MV-4-11 (cell line): Measurements from ENCODE around the gene MEF2B.
"Not testable (repeated sequence)": the region's sequence is repeated elsewhere in the genome, so short reads cannot be mapped to it uniquely, and the experiment has no call there.

Source experiments
- DNase-seq: peaks from one replicate; lab custom pipeline; 2025; lab: John Stamatoyannopoulos, UW

MEF2B gene

GRCh38 chr19:19123386-19123785 lies 46.7 kb downstream of the MEF2B start:
- no peak for DNase-seq

DNA sequence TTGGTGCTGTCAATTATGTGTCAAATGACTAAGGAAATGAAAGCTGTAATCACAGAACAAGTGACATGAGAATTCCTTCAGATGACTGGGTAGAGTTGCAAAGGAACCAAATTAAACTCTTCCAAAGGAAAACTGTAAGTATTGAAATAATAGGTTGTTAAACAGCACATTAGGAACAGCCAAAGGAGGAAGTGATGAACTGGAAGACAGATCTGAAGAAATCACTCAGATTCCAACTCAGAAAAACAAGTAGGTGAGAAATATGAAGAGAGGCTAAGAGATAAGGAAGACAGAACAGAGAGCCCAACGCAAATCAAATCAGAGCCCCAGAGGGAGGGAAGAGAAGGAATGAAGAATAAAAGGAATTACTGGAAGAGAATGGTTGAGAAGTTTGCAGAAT lies 47.2 kb downstream of the MEF2B start:
- no peak for DNase-seq

DNA sequence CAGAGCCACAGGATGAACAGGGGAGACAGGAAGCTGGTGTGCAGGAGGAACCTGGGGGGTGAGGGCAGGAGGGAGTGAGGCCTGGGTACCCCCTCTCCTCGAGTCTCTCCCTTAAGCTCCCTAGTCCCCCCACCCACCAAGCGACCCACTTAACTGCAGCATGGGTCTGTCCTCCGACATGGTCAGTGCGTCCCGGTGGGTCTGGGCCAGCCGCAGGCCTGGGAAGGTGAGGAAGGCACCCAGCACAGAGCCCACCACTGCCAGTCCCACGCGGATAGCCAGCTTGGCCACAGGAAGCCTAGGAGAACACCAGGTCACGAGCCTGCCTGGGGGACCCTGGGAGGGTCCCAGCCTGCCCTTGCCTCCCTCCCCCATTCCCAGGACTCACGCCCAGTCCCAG lies 48.7 kb downstream of the MEF2B start:
- no peak for DNase-seq

DNA sequence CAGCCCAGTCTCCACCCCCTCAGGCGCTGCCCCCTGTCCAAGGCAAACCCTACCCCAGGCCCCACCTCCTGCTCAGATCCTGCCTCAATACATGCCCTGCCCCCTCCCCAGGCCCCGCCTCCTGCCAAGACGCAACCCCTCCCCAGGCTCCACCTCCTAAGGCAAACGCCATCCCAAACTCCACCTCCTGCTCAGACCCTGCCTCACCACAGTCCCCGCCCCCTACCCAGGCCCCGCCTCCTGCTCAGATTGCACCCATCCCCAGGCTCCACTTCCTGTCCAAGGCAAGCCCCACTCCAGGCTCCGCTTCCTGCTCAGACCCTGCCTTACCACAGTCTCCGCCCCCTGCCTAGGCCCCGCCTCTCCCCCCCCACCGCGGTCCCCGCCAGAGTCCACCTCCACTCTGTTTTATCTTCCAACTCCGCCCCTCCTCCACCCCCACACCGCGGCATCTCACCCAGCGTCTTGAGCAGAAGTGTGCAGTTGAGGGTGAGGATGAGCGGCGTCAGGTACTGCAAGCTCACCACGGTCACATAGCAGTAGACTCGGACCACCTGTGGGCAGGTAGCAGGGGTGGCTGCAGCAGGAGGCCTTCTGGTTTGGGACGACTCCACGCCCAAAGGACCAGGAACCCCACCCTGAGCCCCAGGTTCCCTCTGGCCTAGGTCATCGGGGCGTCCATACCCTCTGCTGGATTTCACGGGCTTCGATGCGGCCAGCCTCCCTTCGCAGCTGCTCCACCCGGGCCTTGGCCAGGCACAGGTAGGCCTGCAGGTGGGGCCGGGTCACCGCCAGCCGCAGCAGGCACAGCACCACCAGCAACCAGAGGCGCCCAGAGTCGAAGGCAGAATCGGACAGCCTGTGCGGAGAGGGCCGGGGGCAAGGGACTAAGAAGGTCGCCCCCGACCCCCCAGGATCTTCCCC lies 49.5 kb downstream of the MEF2B start:
- DNase-seq: peak; percentile 43

- no peak for DNase-seq
These were observed 50.5 kb downstream of the MEF2B start for GRCh38 chr19:19119325-19120237.

DNA sequence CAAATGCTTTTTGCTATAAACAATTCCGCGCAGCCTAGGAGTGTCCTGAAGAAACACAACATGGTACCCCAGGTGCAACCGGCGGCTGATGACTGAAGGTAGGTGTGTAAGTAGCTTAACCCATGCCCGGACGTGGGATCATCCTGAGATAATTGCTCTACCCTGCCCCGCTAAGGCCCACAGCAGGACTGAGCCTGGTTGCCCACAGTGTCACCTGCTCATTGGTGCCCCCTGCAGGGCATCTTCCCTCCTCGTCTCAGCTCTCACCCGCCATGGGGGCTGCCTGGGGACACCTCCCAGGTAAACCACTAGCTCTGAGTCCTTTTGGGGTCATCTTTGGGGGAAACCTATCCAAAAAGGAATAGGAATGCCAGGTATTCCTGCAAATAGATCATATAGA lies 54.1 kb downstream of the MEF2B start:
- DNase-seq: no peak

GRCh38 chr19:19113040-19113626 lies 56.9 kb downstream of the MEF2B start:
- DNase-seq: peak; percentile 74

- no peak for DNase-seq
These were observed 58.0 kb downstream of the MEF2B start for GRCh38 chr19:19111967-19112580.

GRCh38 chr19:19111136-19111835 lies 58.8 kb downstream of the MEF2B start:
- no peak for DNase-seq

- no peak for DNase-seq
These were observed 59.5 kb downstream of the MEF2B start for GRCh38 chr19:19110410-19111135.

- DNase-seq: no peak
These were observed 60.5 kb downstream of the MEF2B start for GRCh38 chr19:19109601-19110000.

DNA sequence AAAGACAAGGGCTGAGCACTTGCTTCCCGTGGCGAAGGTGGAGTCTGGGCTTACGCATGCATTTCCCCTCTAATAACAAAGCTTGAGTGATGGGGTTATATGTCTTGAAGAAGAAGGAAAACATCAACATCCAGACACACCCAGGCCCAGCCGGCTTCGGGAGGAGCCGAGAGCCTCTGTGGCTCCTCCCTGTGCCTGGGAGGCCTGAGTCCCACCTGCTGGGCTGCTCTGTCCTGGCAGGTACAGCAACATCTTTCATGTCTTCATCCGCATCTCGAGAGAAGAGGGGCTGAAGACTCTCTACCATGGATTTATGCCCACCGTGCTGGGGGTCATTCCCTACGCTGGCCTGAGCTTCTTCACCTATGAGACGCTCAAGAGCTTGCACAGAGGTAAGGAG lies 62.4 kb downstream of the MEF2B start:
- DNase-seq: no peak

DNA sequence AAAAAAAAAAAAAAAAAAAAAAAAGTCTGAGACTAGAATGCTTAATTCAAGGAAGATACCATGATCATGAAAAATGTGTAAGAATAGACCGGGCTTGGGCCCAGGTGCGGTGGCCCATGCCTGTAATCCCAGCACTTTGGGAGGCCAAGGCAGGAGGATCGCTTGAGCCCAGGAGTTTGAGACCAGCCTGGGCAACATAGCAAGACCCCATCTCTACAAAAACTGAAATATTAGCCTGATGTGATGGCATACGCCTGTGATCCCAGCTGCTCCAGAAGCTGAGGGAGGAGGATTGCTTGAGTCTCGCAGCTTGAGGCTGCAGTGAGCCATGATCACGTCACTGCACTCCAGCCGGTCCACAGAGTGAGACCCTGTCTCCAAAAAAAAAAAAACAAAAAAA lies 63.1 kb downstream of the MEF2B start:
- not testable (repeated sequence) for DNase-seq

DNA sequence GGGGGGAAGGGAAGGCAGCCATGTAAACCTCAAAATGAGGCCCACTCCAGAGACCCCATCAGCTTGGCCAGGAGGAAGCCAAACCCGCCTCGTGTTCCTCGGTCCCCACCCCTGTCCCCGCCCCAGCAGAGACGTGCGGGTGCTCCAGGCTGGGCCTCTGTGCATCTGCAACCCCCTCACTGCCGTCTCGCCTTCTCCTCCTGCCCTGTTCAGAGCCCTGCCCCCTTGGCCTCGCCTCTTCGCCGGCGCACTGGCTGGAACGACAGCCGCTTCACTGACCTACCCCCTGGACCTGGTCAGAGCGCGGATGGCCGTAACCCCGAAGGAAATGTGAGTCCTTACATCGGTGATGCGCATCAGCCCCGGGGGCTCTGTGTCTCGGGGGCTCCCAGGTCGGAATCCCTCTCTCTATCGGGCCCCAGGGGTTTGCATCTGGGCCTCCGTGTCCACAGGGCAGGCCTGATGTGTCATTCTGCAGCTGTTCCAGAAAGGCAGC lies 64.0 kb downstream of the MEF2B start:
- DNase-seq: no peak

DNA sequence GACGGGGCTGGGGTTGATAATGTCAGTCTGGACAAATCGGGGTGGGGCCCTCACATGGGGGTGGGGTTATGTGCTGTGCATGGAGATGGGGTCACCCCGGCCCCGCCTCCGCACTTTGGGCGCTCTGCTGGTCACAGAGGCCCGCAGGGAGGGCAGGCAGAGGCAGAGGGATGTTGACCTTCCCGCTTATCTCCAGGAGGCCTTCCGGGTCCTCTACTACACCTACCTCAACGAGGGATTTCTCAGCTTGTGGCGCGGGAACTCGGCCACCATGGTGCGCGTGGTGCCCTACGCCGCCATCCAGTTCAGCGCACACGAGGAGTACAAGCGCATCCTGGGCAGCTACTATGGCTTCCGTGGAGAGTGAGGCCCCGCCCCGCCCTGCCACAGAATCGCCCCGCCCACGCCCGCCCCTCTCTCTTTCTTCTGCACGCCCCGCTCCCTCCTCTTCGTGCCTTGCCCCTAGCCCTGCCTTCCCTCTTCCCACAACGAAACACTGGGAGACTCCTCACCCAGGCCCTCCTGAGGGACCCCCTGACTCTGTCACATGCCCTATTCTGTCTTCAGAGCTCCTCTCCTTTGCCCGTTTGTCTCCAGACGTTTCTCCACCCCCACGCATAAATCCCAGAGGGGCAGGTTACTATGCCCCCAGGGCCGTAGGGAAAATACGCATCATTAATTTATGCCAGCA lies 64.6 kb downstream of the MEF2B start:
- no peak for DNase-seq

GRCh38 chr19:19103167-19103566 lies 66.9 kb downstream of the MEF2B start:
- no peak for DNase-seq

GRCh38 chr19:19102566-19102965 lies 67.5 kb downstream of the MEF2B start:
- DNase-seq: not testable (repeated sequence)

DNA sequence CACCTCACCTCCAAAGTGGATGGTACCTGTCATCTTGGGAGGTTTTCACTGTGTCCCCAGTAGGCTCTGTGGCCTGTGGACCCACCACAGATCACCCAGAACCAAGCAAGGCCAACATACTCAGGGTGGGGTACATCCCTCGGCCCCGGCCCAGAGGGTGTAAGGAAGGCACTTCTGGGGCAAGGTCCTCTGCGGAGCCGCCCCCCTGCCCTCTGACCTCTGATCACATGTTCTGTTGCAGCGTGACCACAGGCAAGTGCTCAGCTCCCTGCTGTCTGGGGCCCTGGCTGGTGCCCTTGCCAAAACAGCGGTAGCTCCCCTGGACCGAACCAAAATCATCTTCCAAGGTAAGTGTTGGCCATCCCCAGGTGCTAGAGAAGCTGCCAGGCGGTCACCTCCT lies 68.5 kb downstream of the MEF2B start:
- no peak for DNase-seq

DNA sequence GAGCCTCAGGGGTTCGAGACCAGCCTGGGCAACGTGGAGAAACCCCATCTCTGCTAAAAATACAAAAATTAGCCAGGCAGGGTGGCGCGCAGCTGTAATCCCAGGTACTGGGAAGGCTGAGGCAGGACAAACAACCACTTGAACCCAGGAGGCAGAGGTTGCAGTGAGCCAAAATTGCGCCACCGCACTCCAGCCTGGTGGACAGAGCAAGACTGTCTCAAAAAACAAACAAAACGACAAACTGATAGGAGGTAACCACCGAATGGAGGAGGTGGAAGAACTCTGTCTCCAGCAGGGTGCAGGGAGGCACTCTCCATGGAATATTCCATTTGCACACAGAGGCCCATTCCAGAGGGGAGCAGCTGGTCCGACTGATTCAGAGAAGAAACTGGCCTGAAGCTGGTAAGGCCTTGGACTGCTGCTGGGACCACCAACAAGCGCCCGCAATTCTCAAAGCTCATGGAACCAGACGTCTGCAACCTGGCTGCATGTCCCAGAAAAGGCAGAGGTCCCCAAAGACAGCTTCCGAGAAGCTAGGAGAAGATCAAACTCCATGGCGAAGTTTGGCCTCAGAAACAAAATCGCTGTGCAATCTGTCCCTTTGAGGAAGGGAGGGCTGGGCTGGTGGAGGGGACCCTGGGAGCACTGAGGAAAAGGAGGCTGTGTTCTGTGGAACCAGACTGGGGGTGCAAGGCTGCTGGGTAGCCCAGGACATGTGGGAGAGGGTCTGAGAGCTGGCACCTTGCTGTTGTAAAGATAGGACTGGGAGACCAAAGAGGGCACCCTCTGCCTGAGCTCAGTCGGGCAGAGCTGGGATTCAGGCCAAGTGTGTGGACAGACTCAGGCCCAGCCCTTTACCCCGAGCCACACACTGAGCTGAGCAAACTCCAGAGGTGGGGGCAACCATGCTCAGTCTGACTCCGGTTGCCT lies 71.1 kb downstream of the MEF2B start:
- DNase-seq: no peak
